Fibroblast of the aortic adventitia (primary cell): ENCODE data around the gene SPOCK1. TPM values are rescaled to one million over a fixed set of nuclear protein-coding genes. Genes with fewer than 3 reads are reported as not detected.

Experiments used
- DNase-seq: peaks from one replicate; pipeline ENCODE4 v3.0.0-alpha.2; 2010; ENCODE audit warnings: low read depth
- H3K4me3 ChIP-seq: 2 replicates; pipeline ENCODE4 v1.5.1; 2011; ENCODE audit warnings: low read depth, mild to moderate bottlenecking, control low read depth, low read length, moderate library complexity
- CTCF ChIP-seq: IDR thresholded peaks from 2 replicates; pipeline ENCODE4 v1.5.1; 2011; ENCODE audit warnings: mild to moderate bottlenecking, low read length, control low read depth, inconsistent platforms; ENCODE audit not compliant: insufficient read depth
- total RNA-seq: library from RNA; depleted of rRNA; stranded (reverse); fragments of >200 nt; gene quantifications from 2 replicates; pipeline ENCODE4 v1.2.3, GENCODE V29; 2012; ENCODE audit warnings: low replicate concordance

Gene SPOCK1
- total RNA-seq, 1 donor, result 174 TPM

DNA sequence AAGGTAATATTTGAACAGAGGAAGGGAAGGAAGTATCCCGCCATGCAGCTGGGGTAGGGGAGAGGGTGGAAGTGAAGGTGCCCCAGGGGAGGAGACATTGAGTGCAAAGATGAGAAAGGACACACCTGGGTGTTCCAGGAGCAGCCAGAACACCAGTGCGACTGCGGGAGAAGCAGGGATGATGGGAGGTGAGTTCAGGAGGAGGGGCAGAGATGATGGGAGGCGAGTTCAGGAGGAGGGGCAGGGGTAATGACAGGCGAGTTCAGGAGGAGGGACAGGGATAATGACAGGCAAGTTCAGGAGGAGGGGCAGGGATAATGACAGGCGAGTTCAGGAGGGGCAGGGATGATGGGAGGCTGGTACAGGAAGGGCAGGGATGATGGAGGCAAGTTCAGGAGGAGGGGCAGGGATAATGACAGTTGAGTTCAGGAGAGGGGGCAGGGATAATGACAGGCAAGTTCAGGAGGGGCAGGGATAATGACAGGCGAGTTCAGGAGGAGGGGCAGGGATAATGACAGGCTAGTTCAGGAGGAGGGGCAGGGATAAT is 17.2 kb upstream of the SPOCK1 start:
- H3K4me3 ChIP-seq, result no peak overlapping the region
- TF ChIP-seq CTCF, result no peak
- DNase-seq, result no peak

GRCh38 chr5:137515238-137515637 is 16.1 kb upstream of the SPOCK1 start:
- no peak for TF ChIP-seq CTCF
- no peak for DNase-seq
- H3K4me3 ChIP-seq, result no peak overlapping the region

DNA sequence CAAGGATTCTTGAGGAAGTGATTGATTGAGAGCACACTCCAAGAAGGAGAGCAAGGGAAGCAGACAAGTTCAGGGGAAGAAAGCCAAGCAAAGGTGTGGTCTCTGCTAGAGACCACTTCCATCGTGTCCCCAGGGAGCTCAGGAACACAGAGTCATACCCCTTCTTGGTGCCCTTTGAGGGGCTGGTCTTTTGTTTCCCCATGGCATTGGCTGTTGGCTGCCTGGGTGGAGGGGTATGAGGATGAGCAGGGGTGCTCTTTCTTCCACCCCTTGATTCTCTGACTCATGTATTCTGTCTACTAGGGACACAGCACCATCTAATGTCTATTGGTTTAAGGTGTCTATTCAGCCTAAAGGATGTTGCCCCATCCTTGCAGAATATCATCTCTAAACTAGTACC is 11.5 kb upstream of the SPOCK1 start:
- no peak for TF ChIP-seq CTCF
- H3K4me3 ChIP-seq, result no peak overlapping the region
- no peak for DNase-seq

GRCh38 chr5:137507150-137507549 is 8.0 kb upstream of the SPOCK1 start:
- no peak for TF ChIP-seq CTCF
- no peak overlapping the region for H3K4me3 ChIP-seq
- no peak for DNase-seq

GRCh38 chr5:137506296-137506695 is 7.2 kb upstream of the SPOCK1 start:
- no peak overlapping the region for H3K4me3 ChIP-seq
- no peak for DNase-seq
- no peak for TF ChIP-seq CTCF

DNA sequence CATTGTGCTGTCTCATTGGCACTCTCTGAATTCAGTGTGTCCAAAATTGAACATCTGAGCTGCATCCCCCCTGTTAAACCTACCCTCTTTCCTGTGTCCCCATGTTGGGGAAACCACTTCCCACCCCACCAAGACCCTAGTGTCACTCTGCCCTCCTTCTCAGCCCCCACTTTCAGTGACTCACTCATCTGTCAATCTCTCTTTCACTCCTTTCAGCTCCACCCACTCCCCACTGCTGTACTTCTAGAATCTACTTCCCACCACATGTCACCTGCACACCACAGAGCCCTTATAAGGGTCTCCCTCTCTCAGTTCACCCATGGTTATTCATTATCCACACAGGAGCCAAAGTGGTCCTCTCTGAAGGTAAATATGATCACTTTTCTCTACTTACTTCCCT is 5.8 kb upstream of the SPOCK1 start:
- no peak overlapping the region for H3K4me3 ChIP-seq
- DNase-seq, result no peak
- TF ChIP-seq CTCF, result no peak

DNA sequence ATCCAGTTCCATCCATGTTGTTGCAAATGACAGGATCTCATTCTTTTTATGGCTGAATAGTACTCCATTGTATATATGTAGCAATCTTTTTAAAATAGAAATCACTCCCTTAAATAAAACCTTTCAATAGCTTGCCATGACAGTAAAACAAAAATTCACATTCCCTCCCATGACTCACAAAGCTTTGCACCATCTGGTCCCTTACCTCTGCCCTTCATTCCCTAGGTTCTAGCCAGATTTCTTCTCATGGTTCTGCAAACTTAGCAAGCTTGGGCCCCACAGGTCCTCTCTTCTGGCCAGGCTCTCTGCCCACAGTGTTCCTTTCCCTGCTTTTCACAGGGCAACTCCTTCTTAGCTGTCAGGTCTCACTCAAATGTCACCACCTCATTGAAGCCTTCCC is 4.3 kb upstream of the SPOCK1 start:
- DNase-seq, result no peak
- H3K4me3 ChIP-seq, result no peak overlapping the region
- TF ChIP-seq CTCF, result no peak
